Activated CD8-positive, alpha-beta T cell treated with anti-CD3 and anti-CD28 coated beads for 36 hours (primary cell): ENCODE data around the gene FBXO7. TPM values are rescaled to one million over a fixed set of nuclear protein-coding genes. Genes with fewer than 3 reads are reported as not detected.
A peak's percentile ranks its signal among the peaks of the same experiment; 100 is the strongest.

Source experiments
- ATAC-seq: fragments of 200-7000 bp; cut with Tn5 transposase; one replicate; pipeline ENCODE4 v1.10.0; 2021; ENCODE audit warnings: mild to moderate bottlenecking, moderate library complexity
- CTCF ChIA-PET: fragments of 350-600 bp; sonication (Branson Sonifier 250); formaldehyde crosslinking; loops from one replicate; lab custom pipeline; 2021; ENCODE audit warnings: antibody characterized with exemption; lab: Charles Lee
- POLR2A ChIA-PET: fragments of 350-600 bp; sonication (Branson Sonifier 250); formaldehyde crosslinking; loops from one replicate; lab custom pipeline; 2021; ENCODE audit warnings: antibody characterized with exemption; lab: Charles Lee
- DNase-seq: peaks from one replicate; pipeline ENCODE4 v3.0.0-alpha.2; 2020
- H3K27ac Mint-ChIP-seq: one replicate; pipeline ENCODE4 v1.8.0; 2021; ENCODE audit warnings: mild to moderate bottlenecking, mixed read lengths
- H3K27me3 Mint-ChIP-seq: one replicate; pipeline ENCODE4 v1.8.0; 2021; ENCODE audit warnings: mixed read lengths
- H3K36me3 Mint-ChIP-seq: one replicate; pipeline ENCODE4 v1.8.0; 2021; ENCODE audit warnings: low read depth, mixed read lengths
- H3K4me1 Mint-ChIP-seq: one replicate; pipeline ENCODE4 v1.8.0; 2021; ENCODE audit warnings: low read depth, mixed read lengths
- H3K4me3 Mint-ChIP-seq: one replicate; pipeline ENCODE4 v1.8.0; 2021; ENCODE audit warnings: mild to moderate bottlenecking, moderate library complexity, mixed read lengths
- H3K9me3 Mint-ChIP-seq: one replicate; pipeline ENCODE4 v1.8.0; 2021; ENCODE audit warnings: mixed read lengths
- intact Hi-C: fragments of 100-400 bp; cut with micrococcal nuclease; formaldehyde crosslinking; loops from one replicate; pipeline ENCODE4 v1.10.0; 2022
- total RNA-seq, 2 experiments: library from RNA; stranded (reverse); gene quantifications; one replicate each; pipeline ENCODE4 v1.2.3, GENCODE V29; 2021
- TF ChIP-seq, protein P1 (sequence below): fragments of 200-600 bp; IDR thresholded peaks from one replicate; pipeline ENCODE4 v1.8.0; 2022; ENCODE audit warnings: antibody characterized with exemption, mild to moderate bottlenecking

FBXO7 gene
- total RNA-seq, 2 experiments from 2014 or later: 77.2 to 78.1 TPM

DNA sequence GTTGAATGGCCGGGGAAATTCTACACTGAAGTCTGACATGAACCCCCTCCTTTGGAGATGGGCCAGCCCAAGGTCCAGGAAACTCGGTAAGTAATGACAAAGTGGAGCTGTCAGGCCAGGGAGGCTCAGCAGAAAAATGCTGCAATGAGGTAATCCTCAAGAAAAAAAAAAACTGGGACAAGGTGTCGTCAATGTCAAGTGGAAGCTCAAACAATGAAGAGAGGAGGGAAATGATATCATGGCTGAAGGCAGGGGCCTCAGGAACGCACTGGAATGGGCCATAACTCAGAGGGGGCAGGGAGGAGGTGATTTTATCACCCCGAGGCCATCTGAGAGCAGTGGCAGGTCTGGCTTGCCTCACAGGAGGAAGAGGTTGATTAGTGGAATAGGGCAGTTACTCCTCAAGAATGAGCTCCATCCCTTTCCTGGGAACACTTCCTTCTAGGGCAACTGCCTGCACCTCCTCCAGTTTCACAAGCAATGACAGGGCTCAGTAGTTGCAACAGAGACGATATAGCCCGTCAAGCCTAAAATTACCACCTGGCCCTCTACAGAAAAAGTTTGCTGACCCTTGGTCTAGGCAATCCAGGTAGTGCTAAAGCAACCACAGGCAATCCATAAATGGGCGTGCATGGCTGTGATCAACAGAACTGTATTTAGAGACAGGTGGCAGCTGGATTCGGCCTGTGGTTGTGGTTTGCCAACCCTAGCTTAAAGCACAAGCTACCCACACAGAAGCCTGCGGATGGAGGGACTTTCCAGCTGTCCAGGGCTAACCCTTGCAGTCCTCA lies 65.2 kb downstream of the FBXO7 start:
- no peaks in the 10 kb centered on the region for H3K9me3 Mint-ChIP-seq
- intact Hi-C loops: loop anchor here (10.0 kb wide), 1 partner anchor 445 kb away; no protein-coding TSS in a partner anchor
- TF ChIP-seq, protein P1, sequence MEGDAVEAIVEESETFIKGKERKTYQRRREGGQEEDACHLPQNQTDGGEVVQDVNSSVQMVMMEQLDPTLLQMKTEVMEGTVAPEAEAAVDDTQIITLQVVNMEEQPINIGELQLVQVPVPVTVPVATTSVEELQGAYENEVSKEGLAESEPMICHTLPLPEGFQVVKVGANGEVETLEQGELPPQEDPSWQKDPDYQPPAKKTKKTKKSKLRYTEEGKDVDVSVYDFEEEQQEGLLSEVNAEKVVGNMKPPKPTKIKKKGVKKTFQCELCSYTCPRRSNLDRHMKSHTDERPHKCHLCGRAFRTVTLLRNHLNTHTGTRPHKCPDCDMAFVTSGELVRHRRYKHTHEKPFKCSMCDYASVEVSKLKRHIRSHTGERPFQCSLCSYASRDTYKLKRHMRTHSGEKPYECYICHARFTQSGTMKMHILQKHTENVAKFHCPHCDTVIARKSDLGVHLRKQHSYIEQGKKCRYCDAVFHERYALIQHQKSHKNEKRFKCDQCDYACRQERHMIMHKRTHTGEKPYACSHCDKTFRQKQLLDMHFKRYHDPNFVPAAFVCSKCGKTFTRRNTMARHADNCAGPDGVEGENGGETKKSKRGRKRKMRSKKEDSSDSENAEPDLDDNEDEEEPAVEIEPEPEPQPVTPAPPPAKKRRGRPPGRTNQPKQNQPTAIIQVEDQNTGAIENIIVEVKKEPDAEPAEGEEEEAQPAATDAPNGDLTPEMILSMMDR: no peak
- no peak overlapping the region for H3K4me3 Mint-ChIP-seq
- H3K27me3 Mint-ChIP-seq: no peaks in the 10 kb centered on the region
- peak; percentile 14 for DNase-seq
- ATAC-seq: no peak
- no peak overlapping the region for H3K27ac Mint-ChIP-seq
- POLR2A ChIA-PET: no interaction called here
- H3K36me3 Mint-ChIP-seq: no peaks in the 10 kb centered on the region
- no peaks in the 10 kb centered on the region for H3K4me1 Mint-ChIP-seq
- CTCF ChIA-PET: interaction anchor here (1.0 to 2.0 kb wide), 2 partner anchors 10 to 257 kb away, joined by 4 to 6 read pairs; no protein-coding TSS in a partner anchor

DNA sequence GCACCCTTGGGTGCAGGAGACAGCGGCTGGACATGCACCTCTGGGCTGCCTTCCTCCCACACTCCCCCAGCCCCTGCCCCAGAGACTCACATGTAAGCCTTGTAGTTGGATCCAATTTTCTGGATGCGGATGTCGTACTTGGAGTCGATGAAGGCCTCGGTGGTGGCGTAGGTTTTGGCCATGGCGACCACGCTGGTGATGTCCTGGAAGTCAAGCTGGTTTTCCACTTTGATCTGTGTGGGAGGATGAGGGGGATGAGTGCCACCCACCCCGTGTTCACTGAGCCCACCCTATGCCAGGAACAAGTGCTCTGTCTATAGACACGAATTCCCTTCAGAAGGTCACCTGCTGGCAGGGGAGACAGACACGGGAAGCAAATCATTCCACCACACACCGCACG lies 66.9 kb downstream of the FBXO7 start:
- no peaks in the 10 kb centered on the region for H3K36me3 Mint-ChIP-seq
- H3K27me3 Mint-ChIP-seq: no peaks in the 10 kb centered on the region
- H3K9me3 Mint-ChIP-seq: no peaks in the 10 kb centered on the region
- ATAC-seq (no peak), DNase-seq (no peak)
- no peak overlapping the region for H3K4me3 Mint-ChIP-seq
- TF ChIP-seq, protein P1: no peak
- CTCF ChIA-PET: no interaction called here
- no peak overlapping the region for H3K27ac Mint-ChIP-seq
- H3K4me1 Mint-ChIP-seq: no peaks in the 10 kb centered on the region
- intact Hi-C loops: no loop called here
- POLR2A ChIA-PET: no interaction called here

DNA sequence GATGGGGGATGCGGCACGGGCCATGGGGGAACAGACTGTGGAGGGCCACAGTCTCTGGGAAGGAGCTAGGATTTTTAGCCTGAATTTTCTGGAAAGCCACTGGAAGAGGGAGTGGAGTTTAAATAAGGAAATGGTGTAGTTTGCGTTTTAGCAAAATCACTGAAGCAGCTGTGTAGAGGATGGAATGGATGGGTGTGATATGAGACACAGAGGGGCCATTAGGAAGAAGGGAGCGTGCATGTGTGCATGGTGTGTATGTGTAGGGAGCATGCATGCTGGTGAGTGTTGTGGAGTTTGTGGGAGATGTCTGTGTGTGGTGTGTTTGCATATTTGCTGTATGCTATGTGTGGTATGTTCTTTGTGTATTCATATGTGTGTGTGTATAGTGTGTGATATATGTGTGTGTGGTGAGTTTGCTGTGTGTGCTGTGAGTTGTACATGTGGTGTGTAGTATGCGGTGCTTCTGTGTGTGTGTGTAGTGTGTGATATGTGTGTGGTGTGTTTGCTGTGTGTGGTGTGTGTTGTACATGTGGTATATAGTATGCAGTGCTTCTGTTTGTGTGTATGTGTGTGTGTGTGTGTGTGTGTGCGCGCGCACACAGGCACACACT lies 67.6 kb downstream of the FBXO7 start:
- H3K27ac Mint-ChIP-seq: no peak overlapping the region
- DNase-seq (no peak), ATAC-seq (no peak)
- H3K27me3 Mint-ChIP-seq: peaks cover under 1% of the 10 kb centered on the region
- ChIA-PET CTCF (no interaction called here), POLR2A (no interaction called here)
- H3K4me3 Mint-ChIP-seq: no peak overlapping the region
- H3K9me3 Mint-ChIP-seq: no peaks in the 10 kb centered on the region
- TF ChIP-seq, protein P1: no peak
- H3K4me1 Mint-ChIP-seq: no peaks in the 10 kb centered on the region
- H3K36me3 Mint-ChIP-seq: no peaks in the 10 kb centered on the region
- intact Hi-C loops: no loop called here

DNA sequence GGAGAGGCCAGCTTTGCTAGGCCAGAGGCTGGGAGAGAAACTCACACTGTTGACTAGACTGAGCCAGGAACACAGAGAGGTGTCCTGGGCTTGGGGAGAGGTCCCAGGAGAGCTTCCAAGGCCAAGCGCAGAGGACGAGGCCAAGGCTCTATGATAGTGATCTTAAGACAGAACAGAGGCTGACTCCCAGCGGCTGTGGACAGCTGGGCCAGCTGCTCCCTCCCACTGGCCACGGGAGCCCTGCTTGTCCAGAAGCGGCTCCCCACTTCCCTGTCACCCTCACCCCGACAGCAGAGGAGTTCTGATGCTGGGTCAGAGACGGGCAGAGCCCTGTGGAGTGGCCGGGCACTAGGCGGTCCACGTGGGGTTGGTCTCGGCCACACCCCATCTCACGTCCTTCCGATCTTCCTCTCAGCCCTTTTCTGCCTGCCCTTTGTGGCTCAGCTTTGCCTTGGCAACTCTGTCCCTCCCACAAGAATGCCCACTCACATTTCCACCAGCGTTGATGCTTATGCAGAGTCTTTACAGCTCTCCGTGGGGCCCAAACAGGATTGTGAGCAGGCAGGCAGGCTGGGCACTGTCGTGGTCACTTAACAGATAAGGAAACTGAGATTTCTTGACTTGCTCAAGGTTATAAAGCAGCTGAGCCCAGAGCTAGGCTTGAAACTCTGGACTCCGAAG lies 68.2 kb downstream of the FBXO7 start:
- TF ChIP-seq, protein P1: no peak
- Mint-ChIP-seq H3K9me3 (no peaks in the 10 kb centered on the region), H3K4me1 (no peaks in the 10 kb centered on the region), H3K4me3 (no peak overlapping the region), H3K27me3 (peaks cover 5% of the 10 kb centered on the region), H3K27ac (no peak overlapping the region), H3K36me3 (no peaks in the 10 kb centered on the region)
- ChIA-PET POLR2A (no interaction called here), CTCF (no interaction called here)
- intact Hi-C loops: no loop called here
- DNase-seq (no peak), ATAC-seq (no peak)
